Heart right ventricle (tissue), 16 donors: ENCODE results near the gene PEX5. TPM values are rescaled to one million over a fixed set of nuclear protein-coding genes. Genes with fewer than 3 reads are reported as not detected.
"Not testable (repeated sequence)": the region's sequence is repeated elsewhere in the genome, so short reads cannot be mapped to it uniquely, and the experiment has no call there.

Experiments
- ATAC-seq, 8 donors: fragments of 200-7000 bp; cut with Tn5 transposase; one replicate each; pipeline ENCODE4 v1.9.1; 2020; ENCODE audit warnings: mild to moderate bottlenecking in 8 of 8, moderate library complexity in 8 of 8, moderate number of reproducible peaks in 1 of 8
- DNase-seq, 2 donors: peaks; one replicate each; pipeline ENCODE4 v3.0.0-alpha.2; 2020
- H3K27ac ChIP-seq, 10 donors: fragments of 200-600 bp; sonication (generic) in 2 of 10; one replicate each; pipeline versions ENCODE4 v1.5.0 to v1.8.0; 2020 to 2022; ENCODE audit warnings: mild to moderate bottlenecking in 3 of 10
- H3K27me3 ChIP-seq, 7 donors: fragments of 200-600 bp; one replicate each; pipeline ENCODE4 v1.8.0; 2021 to 2022; ENCODE audit warnings: mild to moderate bottlenecking in 2 of 7
- H3K36me3 ChIP-seq, 9 donors: fragments of 200-600 bp; sonication (generic) in 1 of 9; one replicate each; pipeline versions ENCODE4 v1.5.0 to v1.8.0; 2020 to 2022; ENCODE audit warnings: mild to moderate bottlenecking in 2 of 9
- H3K4me1 ChIP-seq, 9 donors: fragments of 200-600 bp; sonication (generic) in 1 of 9; one replicate each; pipeline versions ENCODE4 v1.5.0 to v1.8.0; 2020 to 2022; ENCODE audit warnings: mild to moderate bottlenecking in 4 of 9
- H3K4me3 ChIP-seq, 10 donors: fragments of 200-600 bp; sonication (generic) in 2 of 10; one replicate each; pipeline versions ENCODE4 v1.5.0 to v1.8.0; 2020 to 2022; ENCODE audit warnings: mild to moderate bottlenecking in 7 of 10, moderate library complexity in 2 of 10
- H3K9me3 ChIP-seq, 11 donors: fragments of 200-600 bp in 10 of 11; sonication (generic) in 2 of 11; one replicate each; pipeline versions ENCODE4 v1.5.0 to v1.8.0; 2013 to 2022; ENCODE audit warnings: mild to moderate bottlenecking in 2 of 11, control low read depth in 1 of 11, moderate library complexity in 1 of 11
- WGBS, 2 donors: extraction: QIAGEN DNeasy Blood & Tissue Kit; methylation state at CpG; one replicate each; pipeline ENCODE4 v1.1.7; 2013; ENCODE audit warnings: inconsistent platforms in 1 of 2; 5-methylcytosine and 5-hydroxymethylcytosine counted together
- intact Hi-C, 10 donors: fragments of 100-400 bp; cut with DNase I; formaldehyde crosslinking; loops; one replicate each; pipeline versions ENCODE4 v1.11.1 to v1.14.2; 2022
- polyA plus RNA-seq, 2 donors: library from polyadenylated mRNA; stranded (reverse); fragments of 200-250 nt; gene quantifications; one replicate each; pipeline ENCODE4 v1.2.3, GENCODE V29; 2013
- total RNA-seq, 10 donors: library from RNA; stranded (reverse); fragmentation: NEBNext Ultra II Directional in 3 of 10; extraction: Animal tissue kit (Norgen Biotek cat#: 25700) in 3 of 10; gene quantifications; one replicate each; pipeline versions ENCODE4 v1.2.1 to v1.2.4, GENCODE V29; 2021 to 2023
- TF ChIP-seq, protein P1 (sequence below), 9 donors: fragments of 200-600 bp; sonication (generic) in 2 of 9; IDR thresholded peaks; one replicate each; pipeline versions ENCODE4 v1.5.0 to v1.8.0; 2021 to 2022; ENCODE audit warnings: antibody characterized with exemption in 9 of 9, mild to moderate bottlenecking in 5 of 9, moderate library complexity in 1 of 9
- donor health status: Arrhythmogenic right ventricular cardiomyopathy.
- donor health status: ischemic (EF 13 %, LVEDD 7.1; RV severe dilation, severe dysfunction).
- donor health status: healthy with polysubstance abuse.
- donor health status: DM: no; HTN: yes; CAD: no.
- donor health status: DM: no; HTN: no; CAD: no.
- donor health status: ischemic (EF 25% LVEDD 6.9; RV normal size, moderate dysfunction).
- donor health status: ischemic (EF 25% LVEDD 5.7; RV mildly dilated, moderate dysfunction).
- donor health status: healthy.
- donor health status: DM: yes; HTN: yes; CAD: no.
- donor health status: Ischemic cardiomyopathy.
- donor health status: ischemic (EF 35%, LVEDD 5.7; RV mildly dilated, moderate dysfunction).
- donor health status: nonischemic (EF 11% LVEDD 7.7; RV severe dilation, severe dysfunction).
- donor health status: DM: yes; HTN: yes; CAD: no.
- donor health status: PGD.
- donor health status: ischemic (EF 29% LVEDD 5.4; RV normal size, mild dysfunction).
- donor health status: nonischemic (EF 23%, LVEDD 6.1; RV moderate dilation, normal function).

PEX5 gene
- total and polyA plus RNA-seq, 12 donors: 9.7 to 35.2 (median 28.7) TPM

DNA sequence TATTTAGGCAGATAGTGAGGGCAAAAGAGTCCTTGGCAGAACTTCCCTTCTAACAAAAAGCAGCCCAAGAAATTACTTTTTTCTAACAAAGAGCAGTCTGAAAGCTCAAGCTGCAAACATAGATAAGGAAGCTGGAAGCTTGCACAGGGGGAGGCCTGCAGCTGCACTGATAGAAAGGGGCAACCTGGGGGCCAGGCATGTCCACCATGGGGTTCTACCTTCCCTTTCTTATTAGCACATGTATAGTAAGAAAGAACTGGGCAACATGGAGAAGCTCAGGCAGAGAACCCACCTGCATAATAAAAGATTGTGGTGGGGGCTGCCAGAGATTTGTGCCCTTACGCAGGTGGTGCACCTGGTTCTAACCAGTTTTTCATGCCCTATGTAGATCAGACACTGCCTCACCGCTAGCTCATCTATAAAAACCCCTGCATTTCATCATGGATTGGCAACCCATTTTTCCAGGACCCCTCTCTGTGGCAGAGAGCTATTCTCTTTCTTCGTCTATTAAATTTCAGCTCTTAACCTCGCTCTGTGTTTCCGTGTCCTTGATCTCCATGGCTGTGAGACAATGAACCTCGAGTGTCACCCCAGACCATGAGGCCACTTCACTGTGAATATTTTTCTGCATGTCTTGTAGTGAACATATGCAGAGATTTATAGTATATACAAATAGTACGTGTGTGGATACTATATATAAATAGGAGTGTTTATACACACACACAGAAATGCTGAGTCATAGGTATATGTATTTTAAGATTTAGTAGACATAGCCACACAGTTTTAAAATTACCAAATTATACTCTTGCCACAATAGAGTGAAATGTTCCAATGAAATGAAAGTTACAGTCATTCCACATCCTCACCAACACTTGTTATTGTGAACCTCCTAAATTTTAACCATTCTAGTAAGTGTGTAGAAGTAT, 53.0 kb downstream of the PEX5 start:
- H3K27me3 ChIP-seq: peaks cover 0 to 6% (median 0%) of the 10 kb centered on the region in 7 donors
- 74 to 80% methylated on average over 7 of the region's 7 CpGs for WGBS, 2 donors
- no peak for DNase-seq
- no peak for ATAC-seq
- intact Hi-C loops: no loop called here
- no peak overlapping the region for H3K4me3 ChIP-seq
- no peak overlapping the region for H3K27ac ChIP-seq
- H3K4me1 ChIP-seq: no peaks in the 10 kb centered on the region
- H3K36me3 ChIP-seq: no peaks in the 10 kb centered on the region
- H3K9me3 ChIP-seq: peaks cover 0 to 21% (median 5%) of the 10 kb centered on the region in 11 donors
- TF ChIP-seq, protein P1, sequence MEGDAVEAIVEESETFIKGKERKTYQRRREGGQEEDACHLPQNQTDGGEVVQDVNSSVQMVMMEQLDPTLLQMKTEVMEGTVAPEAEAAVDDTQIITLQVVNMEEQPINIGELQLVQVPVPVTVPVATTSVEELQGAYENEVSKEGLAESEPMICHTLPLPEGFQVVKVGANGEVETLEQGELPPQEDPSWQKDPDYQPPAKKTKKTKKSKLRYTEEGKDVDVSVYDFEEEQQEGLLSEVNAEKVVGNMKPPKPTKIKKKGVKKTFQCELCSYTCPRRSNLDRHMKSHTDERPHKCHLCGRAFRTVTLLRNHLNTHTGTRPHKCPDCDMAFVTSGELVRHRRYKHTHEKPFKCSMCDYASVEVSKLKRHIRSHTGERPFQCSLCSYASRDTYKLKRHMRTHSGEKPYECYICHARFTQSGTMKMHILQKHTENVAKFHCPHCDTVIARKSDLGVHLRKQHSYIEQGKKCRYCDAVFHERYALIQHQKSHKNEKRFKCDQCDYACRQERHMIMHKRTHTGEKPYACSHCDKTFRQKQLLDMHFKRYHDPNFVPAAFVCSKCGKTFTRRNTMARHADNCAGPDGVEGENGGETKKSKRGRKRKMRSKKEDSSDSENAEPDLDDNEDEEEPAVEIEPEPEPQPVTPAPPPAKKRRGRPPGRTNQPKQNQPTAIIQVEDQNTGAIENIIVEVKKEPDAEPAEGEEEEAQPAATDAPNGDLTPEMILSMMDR (IDR thresholded peaks at IDR 0.05): no peak

DNA sequence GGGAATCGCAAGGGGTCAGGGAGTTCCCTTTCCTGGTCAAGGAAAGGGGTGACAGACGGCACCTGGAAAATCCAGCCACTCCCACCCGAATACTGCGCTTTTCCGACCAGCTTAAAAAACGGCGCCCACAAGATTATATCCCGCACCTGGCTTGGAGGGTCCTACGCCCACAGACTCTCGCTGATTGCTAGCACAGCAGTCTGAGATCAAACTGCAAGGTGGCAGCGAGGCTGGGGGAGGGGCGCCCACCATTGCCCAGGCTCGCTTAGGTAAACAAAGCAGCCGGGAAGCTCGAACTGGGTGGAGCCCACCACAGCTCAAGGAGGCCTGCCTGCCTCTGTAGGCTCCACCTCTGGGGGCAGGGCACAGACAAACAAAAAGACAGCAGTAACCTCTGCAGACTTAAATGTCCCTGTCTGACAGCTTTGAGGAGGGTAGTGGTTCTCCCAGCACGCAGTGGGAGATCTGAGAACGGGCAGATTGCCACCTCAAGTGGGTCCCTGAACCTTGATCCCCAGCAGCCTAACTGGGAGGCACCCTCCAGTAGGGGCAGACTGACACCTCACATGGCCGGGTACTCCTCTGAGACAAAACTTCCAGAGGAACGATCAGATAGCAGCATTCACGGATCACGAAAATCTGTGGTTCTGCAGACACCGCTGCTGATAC, 62.0 kb downstream of the PEX5 start:
- intact Hi-C loops, ATAC-seq: not testable (repeated sequence)
- WGBS, 2 donors: 88 to 95% methylated on average over 18 to 19 of the region's 22 CpGs

DNA sequence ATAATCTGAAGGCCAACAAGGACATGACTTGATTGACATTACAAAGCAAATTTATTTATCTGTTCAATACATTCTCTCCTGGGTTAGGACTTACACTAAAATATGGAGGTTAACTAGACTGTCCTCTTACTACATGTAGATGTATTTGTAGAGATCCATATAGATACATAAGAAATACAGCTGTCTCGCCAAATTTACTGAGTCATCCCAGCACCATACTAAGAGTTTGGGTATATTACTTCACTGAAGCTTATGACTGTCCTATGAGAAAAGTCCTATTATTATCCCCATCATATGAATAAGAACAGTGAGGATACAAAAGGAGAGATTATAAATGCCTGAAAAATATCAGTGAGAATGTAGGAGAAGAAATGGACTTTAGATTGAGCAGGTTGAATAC, 69.6 kb downstream of the PEX5 start:
- DNase-seq: no peak
- Histone ChIP-seq H3K27ac (no peak overlapping the region), H3K4me3 (no peak overlapping the region), H3K9me3 (no peaks in the 10 kb centered on the region), H3K4me1 (no peaks in the 10 kb centered on the region), H3K27me3 (no peaks in the 10 kb centered on the region), H3K36me3 (no peaks in the 10 kb centered on the region)
- intact Hi-C loops: no loop called here
- TF ChIP-seq, protein P1 (IDR thresholded peaks at IDR 0.05): no peak
- 92% methylated on average over 1 of the region's 1 CpG for WGBS, 2 donors
- no peak for ATAC-seq

More for the DNA sequence above, 62.0 kb downstream of the PEX5 start:
- H3K4me1 ChIP-seq, H3K4me3 ChIP-seq, H3K27me3 ChIP-seq, H3K27ac ChIP-seq, DNase-seq, H3K36me3 ChIP-seq: not testable (repeated sequence)
- peaks cover 0 to 11% (median 5%) of the 10 kb centered on the region in 11 donors for H3K9me3 ChIP-seq

Other genes starting within 250 kb of the PEX5 start
- gene RNU7-1, start 245.9 kb upstream of the PEX5 start, total RNA-seq: not detected
- not detected for gene RNU7-1, start 245.9 kb upstream of the PEX5 start, polyA plus RNA-seq
- gene C12orf57, start 245.7 kb upstream of the PEX5 start, total RNA-seq: 100 to 1,000 TPM; 134 to 213 (median 167) TPM
- gene C12orf57, start 245.7 kb upstream of the PEX5 start, polyA plus RNA-seq: 100 to 1,000 TPM; 182 to 654 TPM
- 10 to 100 TPM in 2 of 10 donors, 1 to 10 TPM in 8; 2.9 to 32.5 (median 5.3) TPM for gene PTPN6, start 238.3 kb upstream of the PEX5 start, total RNA-seq
- gene PTPN6, start 238.3 kb upstream of the PEX5 start, polyA plus RNA-seq: 10 to 100 TPM in 1 of 2 donors, 1 to 10 TPM in 1; 8.1 to 12.1 TPM
- 100 to 1,000 TPM; 139 to 203 (median 160) TPM for gene PHB2, start 219.0 kb upstream of the PEX5 start, total RNA-seq
- gene PHB2, start 219.0 kb upstream of the PEX5 start, polyA plus RNA-seq: 100 to 1,000 TPM; 102 to 178 TPM
- gene EMG1, start 218.8 kb upstream of the PEX5 start, total RNA-seq: 10 to 100 TPM; 33.5 to 42.1 (median 38.3) TPM
- gene EMG1, start 218.8 kb upstream of the PEX5 start, polyA plus RNA-seq: 10 to 100 TPM; 13.8 to 31.4 TPM
- 10 to 100 TPM; 19.9 to 65.8 (median 34.1) TPM for gene LPCAT3, start 171.2 kb upstream of the PEX5 start, total RNA-seq
- gene LPCAT3, start 171.2 kb upstream of the PEX5 start, polyA plus RNA-seq: 10 to 100 TPM; 36.4 to 41.2 TPM
- gene C1S, start 129.0 kb upstream of the PEX5 start, total RNA-seq: 100 to 1,000 TPM in 3 of 10 donors, 10 to 100 TPM in 7; 25.1 to 151 (median 51.6) TPM
- gene C1S, start 129.0 kb upstream of the PEX5 start, polyA plus RNA-seq: 10 to 100 TPM; 53.4 to 64.9 TPM
- 100 to 1,000 TPM in 4 of 10 donors, 10 to 100 TPM in 6; 19.9 to 238 (median 59.0) TPM for gene C1R, start 97.2 kb upstream of the PEX5 start, total RNA-seq
- 100 to 1,000 TPM in 1 of 2 donors, 10 to 100 TPM in 1; 73.0 to 209 TPM for gene C1R, start 97.2 kb upstream of the PEX5 start, polyA plus RNA-seq
- 10 to 100 TPM in 3 of 10 donors, 1 to 10 TPM in 7; 4.5 to 24.9 (median 7.5) TPM for gene C1RL, start 80.5 kb upstream of the PEX5 start, total RNA-seq
- gene C1RL, start 80.5 kb upstream of the PEX5 start, polyA plus RNA-seq: 10 to 100 TPM in 1 of 2 donors, 1 to 10 TPM in 1; 8.3 to 22.3 TPM
- 1 to 10 TPM in 1 of 10 donors, under 1 TPM in 3, not detected in 6; 0.34 to 3.2 (median 0.56) TPM for gene RBP5, start 60.8 kb upstream of the PEX5 start, total RNA-seq
- 1 to 10 TPM in 1 of 2 donors, under 1 TPM in 1; 0.66 to 1.8 TPM for gene RBP5, start 60.8 kb upstream of the PEX5 start, polyA plus RNA-seq
- gene CLSTN3, start 59.3 kb upstream of the PEX5 start, total RNA-seq: 10 to 100 TPM in 2 of 10 donors, 1 to 10 TPM in 8; 3.7 to 16.8 (median 6.0) TPM
- 1 to 10 TPM; 3.9 to 6.8 TPM for gene CLSTN3, start 59.3 kb upstream of the PEX5 start, polyA plus RNA-seq
- gene ACSM4, start 114.4 kb downstream of the PEX5 start, total RNA-seq: not detected
- not detected for gene ACSM4, start 114.4 kb downstream of the PEX5 start, polyA plus RNA-seq